GM19455 (cell line): ENCODE data around the gene LRMDA.

Experiments used
- ATAC-seq: cut with Tn5 transposase; IDR thresholded peaks from one replicate; pipeline ENCODE4 v1.9.1; 2021; ENCODE audit not compliant: unreplicated experiment

LRMDA gene

DNA sequence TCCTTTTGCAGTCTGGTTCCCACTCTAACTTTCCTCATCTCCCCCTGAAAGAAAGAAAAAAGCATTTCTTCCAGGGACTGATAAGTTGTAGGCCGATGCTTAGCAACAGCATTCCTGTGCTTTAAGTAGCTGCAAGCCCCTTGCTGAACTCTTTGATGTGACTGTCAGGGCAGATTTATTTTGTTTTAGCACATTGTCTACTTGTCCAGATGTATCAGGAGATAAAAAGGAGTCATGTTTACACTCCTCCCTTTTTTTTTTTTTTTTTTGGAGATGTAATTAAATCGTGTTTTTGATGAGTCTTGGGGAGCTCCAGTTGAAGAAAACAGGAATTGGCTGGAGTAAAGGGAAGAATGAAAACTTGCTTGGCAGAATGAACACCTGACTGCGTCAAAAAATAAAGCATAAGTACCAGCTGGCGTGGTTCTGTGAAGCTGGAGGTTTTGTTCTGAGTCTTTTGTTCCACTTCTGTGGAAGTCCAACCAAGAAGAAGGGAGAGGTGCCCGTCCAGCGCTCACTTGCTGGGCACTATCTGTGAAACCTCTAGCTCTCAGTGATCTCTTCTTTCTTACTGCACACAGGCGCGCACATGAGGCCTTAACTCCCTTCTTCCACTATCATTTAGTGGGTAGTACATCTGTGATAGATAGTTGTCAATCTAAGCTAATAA is 871.7 kb downstream of the LRMDA start:
- no peak for ATAC-seq

DNA sequence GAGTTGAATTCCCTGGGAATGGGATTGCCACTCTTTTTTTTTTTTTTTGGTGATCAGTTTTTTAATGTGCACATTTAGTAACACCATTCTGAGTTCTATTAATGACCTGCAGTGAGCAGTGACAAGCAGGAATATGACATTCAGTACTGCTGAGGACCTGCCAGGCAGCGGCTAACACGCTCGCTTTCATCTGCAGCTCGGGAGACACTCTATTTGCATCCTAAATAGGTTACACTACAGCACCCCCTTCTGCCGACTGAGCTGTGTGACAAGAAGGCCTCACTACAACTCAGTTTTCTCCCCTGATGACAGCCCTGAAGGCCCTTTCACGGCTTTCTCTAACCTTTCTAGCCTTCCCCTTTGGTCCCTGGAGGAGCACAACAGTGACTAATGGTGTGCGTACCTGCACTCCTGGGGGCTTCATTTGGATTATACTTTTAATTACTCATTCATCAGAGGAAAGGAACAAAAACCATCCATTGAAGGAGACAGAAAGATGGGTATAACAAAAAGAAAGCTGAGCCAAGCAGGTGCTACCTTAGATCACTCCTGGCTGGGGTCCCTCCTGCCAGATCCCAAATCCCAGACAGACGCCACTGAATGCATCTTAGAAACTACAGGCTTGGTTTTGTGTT is 872.4 kb downstream of the LRMDA start:
- ATAC-seq, result no peak

DNA sequence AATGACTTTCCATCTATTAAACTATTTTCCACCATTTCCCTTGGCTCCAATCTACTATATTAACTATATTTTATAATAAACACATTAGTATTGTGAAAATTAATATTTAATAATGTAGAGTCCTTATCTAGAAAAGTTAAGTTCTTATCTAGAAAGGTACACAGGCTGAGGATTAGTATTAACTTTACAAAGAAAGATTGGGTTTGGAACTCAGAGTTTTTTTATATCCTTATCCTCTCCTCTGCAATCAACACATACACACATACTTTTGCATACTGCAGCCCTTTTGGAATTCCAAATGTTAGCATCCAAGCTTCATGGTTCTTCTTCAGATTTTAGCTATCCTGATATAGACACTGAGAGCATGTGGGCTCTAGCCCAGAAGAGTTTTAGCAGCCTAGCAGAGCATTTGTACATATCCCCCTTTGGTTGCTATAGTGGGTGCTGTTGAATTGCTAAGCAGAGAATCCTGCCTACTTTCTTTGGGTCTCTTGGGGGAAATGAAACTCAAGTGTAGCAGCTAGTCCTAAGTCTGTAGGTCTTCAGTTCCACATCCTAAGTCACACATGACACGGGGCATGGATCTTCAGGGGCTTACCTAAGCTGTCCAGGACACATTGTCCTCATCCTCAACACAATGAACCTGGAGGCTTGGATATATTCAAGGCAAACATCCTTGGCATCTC is 874.6 kb downstream of the LRMDA start:
- ATAC-seq, result no peak

DNA sequence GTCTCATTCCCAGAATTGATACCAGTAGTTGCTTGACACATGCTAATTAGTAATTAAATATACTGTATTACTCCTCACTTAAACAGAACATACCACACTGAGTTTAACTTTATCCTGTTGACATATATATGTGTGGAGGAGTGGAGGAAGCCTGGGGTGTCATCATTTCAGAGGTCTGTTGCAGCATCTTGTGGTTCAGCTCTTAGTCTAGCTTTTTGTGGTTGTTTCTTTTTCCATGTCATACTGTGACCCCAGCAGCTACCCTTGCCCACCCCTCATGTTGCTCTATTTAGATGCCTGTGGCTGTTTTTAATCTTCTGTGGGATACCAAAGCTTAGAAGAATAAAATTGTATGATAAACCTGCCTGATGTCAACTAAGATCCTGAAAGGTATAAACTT is 875.4 kb downstream of the LRMDA start:
- no peak for ATAC-seq

DNA sequence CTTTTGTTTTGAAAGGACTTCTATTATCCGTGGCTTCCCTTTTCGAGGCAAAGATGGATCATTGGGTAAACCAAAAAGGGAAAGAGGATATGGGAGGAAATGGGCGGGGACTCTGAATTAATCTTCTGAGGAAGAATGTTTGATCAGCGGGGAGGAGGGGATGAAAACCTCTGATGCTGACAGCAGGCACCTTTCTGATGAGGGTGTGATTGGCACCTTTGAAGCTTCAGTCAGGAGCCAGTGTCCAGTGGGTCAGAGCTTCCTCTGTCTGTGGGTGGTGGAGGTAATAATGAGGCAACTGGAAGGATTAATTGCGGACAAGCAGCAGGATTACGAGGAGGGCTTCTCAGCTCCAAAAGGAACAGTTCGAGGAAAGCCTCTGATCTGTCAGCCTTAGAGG is 877.6 kb downstream of the LRMDA start:
- ATAC-seq, result no peak

DNA sequence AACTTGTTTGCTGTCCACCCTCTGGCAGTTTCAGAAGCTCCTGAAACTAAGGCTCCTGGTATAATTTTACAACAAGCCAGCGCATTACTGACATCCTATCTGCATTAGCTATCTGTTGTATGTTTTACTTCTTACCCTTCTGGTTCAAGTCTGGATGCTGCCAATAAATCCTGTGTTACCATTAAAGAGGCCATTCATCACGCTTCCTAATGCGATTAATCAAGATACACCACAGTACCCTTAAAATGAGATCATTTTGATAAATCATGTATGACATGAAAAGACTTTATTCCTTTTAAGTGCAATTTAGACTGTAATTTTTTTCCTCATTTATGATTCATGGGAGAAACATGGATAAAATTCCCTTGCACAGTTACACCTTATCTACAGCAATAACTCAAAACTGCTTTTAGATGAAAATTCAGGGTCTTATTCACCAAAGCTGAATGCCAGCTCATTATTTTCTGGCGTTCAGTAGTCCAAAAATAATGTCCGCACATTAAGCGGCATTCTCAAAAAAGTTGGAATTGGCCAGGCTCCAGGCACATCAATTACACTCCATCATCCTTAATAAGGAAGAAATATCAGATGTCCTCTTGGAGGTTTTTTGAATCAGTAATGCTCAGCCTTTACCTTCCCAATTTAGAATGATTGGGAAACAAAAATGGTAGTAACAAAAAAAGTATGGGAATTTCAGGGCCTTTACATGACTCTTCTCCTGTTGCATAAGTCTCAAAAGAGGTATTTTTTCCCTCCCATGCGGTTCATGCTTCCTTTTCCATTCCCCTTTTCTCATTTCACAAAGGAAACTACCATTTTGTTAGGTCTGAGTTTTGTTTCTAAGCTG is 878.5 kb downstream of the LRMDA start:
- ATAC-seq, result no peak

DNA sequence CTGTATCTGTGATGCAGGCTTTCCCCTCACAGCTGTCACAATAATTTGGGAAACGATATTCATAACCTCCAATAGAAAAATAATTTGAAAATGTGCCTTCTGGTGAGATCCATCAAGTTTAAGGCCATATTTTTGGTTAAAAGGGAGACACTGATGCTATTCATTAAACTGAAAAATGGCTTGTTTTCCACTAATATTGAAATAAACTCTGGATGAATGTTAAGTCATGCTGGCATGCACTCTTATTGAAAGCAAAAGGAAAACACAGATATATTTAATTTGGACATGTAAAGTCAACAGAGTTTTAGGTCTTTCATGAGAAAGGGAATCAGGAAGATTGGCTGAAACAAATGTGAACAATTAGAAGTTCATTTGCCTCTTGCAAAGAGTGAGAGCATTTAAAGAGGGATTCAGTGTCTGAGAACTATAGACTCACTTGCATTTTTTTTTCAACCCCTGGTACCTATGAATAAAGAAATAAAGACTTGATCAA is 879.2 kb downstream of the LRMDA start:
- no peak for ATAC-seq

DNA sequence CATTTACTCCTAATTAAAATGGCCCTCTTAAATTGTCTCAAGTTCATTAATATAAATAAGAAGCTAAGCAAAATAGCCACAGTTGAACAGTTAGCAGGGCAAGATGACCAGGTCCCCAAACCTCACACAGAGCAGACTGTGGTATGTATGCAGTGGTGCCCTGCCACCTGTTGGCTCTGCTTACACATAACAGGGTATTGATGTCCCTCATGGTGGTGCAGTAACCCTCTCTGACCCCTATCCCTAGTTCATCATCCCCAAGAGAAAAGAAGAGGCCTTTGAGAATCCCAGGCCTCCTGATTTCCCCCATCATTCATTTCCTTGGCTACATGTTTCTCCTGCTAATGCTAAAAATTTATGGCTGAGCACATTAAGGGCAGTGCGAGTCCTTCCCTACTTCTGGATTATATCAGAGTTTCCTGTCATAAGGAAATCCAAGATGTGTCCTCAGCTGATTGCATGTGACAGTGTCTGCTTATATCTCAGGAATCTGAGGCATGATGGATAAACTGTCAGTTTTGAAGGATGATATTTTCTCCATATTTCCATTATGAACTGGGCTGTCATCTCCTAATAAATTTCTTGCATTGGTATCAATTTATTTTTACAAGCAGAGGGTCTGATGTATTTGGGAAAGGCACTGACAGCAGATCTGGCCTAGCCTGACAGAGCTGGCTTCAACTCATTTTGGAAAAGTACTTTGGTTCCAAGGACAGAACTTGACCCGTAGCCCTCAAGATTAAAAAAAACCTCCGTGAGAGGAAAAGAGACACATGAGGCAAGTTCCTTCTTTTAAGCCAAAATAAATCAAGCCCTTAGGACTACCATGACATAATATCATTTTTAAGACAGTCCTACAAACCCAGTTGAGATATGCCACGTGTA is 880.6 kb downstream of the LRMDA start:
- no peak for ATAC-seq

DNA sequence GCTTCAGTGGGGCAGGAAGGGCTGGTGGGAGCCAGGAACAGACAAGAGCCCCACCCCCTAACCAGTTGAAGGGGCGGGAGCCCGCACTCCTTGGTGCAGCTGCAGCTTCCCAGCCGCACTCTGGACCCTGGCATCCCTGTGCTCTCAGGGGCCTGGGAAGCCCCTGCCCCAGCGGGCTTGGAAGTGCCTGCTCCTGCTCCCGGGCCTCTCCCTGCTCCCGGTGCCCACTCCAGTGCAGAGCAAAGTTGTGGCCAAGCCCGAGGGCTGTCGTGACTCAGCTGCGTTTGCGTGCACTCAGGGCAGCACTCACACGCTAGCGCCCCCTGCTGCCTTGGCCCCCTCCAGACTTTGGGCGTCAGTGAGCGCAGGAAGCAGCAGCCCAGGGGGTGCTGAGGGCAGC is 883.8 kb downstream of the LRMDA start:
- ATAC-seq, result no peak

DNA sequence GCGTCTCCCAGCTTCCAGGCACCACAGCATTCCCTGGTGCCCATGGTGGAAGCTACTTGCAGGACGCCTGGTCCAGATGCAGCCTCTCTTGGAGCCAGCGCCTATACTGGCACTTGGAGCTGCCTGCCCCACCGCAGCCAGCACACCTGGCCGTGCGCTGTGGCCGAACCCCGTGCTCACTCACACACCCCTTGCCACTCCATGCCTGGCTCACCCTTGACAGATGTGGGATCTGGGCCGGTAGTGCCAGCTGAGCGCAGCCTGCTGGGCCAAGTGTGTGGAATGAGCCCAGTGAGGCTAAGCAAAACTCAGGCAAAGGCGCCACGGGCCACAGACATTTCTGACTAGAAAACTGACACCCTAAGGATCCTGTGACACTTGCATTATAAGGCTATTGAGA is 884.8 kb downstream of the LRMDA start:
- no peak for ATAC-seq

DNA sequence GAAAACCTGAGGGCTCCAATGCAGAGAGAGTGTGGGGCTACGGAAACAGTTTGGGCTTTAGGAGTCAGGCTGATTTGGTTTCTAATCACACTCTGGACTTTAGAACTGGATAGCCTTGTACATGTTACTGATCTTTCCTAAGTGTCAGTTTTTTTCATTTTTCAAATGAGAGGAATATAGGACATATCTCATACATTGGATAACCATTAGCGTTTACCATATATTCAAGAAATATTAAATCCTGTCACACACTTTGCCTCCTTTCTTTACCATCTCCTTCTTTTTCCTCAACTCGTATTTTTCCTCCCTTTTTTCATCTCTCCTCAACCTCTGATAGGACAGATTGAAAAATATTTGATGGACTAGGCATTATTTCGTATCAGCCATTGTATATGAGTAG is 885.7 kb downstream of the LRMDA start:
- ATAC-seq, result no peak

DNA sequence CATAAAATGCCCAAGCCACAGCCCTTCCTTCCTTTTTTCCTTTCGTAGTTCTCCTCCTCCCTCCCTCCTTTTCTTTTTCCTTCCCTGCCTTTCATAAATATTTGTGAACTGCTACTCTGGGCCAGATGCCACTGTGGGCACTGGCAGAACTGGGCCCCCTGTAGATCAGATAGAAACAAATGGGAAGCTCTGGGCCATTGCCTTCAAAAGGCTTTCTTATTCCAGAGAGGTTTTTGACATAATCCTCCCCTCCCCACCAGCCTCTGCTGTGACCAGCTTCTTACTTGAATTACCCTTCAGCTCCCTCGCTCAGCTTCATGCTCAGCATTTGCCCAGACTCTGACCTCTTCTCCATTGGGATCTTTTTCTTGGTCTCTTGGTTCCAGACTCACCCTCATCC is 886.8 kb downstream of the LRMDA start:
- no peak for ATAC-seq

DNA sequence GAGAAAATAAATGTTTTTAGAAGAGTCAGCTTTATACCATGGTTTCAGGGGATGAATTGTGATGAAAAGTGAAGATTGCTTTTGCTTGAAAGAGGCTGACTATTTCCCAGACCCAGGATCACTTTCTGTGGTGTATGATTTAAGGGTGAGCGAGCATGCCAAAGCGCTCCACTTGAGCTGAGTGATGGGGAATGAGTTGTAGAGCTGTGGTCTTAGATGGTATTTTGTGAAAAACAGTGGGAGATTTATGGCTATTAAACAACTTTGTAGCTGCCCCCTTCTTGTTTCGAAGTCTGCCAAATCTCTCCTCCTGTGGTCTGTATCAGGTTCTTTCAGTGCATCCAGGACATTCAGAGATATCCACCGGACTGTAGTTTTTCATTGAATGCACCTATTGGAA is 888.2 kb downstream of the LRMDA start:
- ATAC-seq, result no peak

DNA sequence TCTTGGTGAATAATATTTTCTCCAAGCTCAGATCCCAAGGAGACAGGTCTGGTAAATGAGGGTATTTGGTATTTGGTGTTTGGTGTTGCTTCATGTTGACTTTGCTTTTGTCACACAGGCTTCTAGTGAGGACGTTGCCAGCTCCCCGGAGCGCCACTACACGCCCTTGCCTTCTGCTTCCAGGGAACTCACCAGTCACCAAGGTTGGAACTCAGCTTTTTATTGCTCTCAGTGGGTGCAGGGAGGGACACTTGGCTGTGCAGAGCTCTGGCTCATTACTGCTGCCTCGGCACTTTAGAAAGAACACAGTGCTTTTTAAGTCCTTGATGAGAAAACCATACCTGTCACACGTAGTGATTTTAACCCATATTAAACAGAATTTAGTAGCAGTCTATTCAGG is 892.9 kb downstream of the LRMDA start:
- ATAC-seq, result no peak

DNA sequence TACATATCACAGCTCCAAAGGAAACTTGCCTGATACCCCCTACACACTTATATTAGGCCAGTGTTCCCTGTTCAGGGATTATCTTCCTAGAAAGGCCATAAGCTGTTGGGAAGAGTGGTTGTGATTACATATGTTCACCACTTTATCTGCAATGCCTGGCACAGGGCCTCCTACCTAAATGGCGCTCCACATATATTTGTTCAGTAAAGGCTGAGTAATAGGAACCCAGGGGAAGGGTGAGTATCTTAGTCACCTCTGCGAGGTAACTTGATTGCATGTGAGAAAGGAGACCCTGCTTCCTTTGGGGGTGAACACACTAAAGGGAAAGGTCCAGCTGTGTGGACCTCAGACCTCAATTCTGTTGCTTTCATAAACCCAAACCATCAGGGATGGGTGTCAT is 896.0 kb downstream of the LRMDA start:
- no peak for ATAC-seq

DNA sequence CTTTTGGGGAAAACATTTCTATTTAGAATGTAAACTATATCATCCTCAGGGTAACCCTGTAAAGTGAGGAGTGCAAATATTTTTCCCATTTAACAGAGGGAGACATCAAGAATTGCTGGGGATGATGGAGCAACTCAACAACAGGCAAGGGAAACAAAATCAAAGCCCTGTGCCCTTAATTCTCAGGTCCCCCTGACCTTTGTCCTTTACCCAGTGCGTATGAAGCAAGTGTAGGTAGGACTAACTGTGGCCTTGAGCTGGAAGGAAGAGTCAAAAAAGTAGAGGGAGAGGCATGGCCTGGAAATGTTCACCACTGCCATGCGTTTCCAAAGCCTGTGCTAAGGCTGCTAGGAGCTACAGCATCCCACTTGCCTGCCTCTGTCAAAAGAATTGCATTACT is 896.9 kb downstream of the LRMDA start:
- no peak for ATAC-seq

DNA sequence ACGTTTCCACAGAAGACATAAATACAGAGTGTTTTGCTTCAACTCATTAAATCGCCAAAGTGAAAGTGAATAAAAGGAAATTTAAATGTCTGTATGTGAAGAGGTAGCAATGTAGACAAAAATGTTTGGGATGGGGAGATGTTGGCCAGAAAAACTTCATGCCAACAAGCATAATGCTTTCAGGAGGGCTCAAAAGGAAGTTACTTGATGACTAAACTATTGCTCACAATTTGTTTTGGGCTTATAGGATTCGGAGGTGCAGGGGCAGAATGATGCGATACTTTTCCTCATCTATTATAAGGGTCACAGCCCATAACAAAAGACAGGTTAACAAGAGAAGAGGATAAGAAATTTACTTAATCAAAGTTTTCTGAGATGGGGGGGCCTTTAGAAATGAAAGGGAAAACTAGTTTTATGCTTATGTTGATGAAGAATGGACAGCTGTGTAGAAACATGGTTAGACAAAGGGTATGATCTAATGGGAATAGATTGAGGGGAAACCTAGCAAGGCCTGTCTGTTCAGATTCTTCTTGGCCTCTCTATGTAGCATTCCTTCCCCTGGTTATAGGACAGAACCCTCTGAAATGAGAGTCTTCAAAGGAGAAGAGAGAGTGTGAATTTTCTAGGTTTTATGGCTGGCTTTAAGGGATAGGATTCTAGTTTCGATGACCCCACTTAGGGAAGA is 898.6 kb downstream of the LRMDA start:
- no peak for ATAC-seq

DNA sequence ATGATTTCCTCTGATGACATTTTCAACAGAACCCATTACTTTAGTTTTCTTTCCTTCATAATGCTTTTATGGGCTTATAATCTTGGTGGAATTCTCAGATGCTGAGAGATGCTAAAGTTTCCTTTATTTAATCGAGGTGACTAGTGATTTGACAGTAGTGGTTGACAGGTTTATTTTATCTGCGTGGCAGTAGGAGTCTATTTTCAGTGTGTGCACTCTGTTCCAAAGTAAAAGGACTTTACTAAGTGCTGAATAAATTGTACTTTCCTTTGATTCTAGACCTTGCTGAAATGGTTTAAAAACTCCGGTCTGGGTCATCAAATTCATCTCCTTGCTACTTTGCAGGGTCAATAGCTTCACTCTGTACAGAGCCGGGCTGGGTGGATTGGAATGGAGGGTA is 900.3 kb downstream of the LRMDA start:
- ATAC-seq, result no peak

DNA sequence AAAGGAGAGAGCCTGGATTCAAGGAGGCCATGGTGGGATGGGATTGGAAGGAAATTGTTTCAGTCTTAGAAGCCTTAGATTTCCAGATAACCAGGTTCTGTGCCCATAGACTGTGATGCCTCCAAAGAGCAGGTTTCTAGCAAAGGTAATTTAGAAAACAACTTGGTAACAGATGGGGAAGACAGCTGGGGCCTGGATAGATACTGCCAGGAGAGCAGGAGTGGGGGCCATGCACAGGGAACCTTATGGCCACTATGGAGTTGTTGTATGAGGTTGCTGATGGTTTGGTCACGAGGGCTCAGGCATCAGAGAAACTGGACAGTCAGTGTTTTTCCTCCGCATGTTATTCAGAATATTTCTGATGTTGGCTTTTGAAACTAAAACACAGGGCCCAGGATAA is 901.9 kb downstream of the LRMDA start:
- ATAC-seq, result no peak

DNA sequence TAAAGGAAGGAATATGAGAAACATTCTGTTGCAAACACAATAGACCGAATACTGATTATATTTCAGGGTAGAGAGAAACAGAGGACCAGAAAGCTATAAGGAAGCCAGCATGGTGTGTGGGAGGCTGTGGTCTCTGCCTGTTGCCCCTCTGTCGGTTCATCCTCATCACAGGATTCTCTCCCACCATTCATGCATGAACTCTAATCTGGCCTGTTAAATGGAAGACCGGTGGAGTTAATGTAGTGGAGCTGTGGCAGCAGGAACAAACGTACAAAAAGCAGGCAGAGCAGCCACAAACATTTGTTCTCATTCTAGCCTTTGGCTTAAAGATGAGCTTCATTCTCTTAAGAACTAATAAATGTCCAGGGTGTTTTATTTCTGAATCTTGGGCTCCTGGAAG is 902.4 kb downstream of the LRMDA start:
- no peak for ATAC-seq
